Liver (tissue), 9 donors: ENCODE measurements around the gene CCR4. TPM values are rescaled to one million over a fixed set of nuclear protein-coding genes. Genes with fewer than 3 reads are reported as not detected.

Experiments
- DNase-seq: peaks from one replicate; pipeline ENCODE4 v3.0.0-alpha.2; 2017; ENCODE audit warnings: low spot score
- H3K27ac ChIP-seq, 2 donors: one replicate each; pipeline ENCODE4 v1.7.0; 2013; ENCODE audit warnings: inconsistent platforms in 2 of 2, low read length in 2 of 2, control low read depth in 1 of 2, low read depth in 1 of 2, mild to moderate bottlenecking in 1 of 2
- H3K27me3 ChIP-seq, 4 donors: one replicate each; pipeline versions ENCODE4 v1.6.1 to v1.7.0; 2013; ENCODE audit warnings: low read length in 3 of 4, inconsistent platforms in 1 of 4, mild to moderate bottlenecking in 1 of 4, moderate library complexity in 1 of 4; ENCODE audit not compliant: control insufficient read depth in 4 of 4, insufficient read depth in 4 of 4
- H3K36me3 ChIP-seq, 4 donors: one replicate each; pipeline versions ENCODE4 v1.6.1 to v1.7.0; 2013; ENCODE audit warnings: low read length in 3 of 4, mild to moderate bottlenecking in 3 of 4, low read depth in 1 of 4, moderate library complexity in 1 of 4; ENCODE audit not compliant: control insufficient read depth in 4 of 4, insufficient read depth in 3 of 4
- H3K4me1 ChIP-seq, 4 donors: one replicate each; pipeline versions ENCODE4 v1.6.1 to v1.7.0; 2013; ENCODE audit warnings: low read length in 3 of 4, mild to moderate bottlenecking in 3 of 4, moderate library complexity in 1 of 4; ENCODE audit not compliant: control insufficient read depth in 4 of 4, insufficient read depth in 4 of 4
- H3K4me3 ChIP-seq, 3 donors: one replicate each; pipeline versions ENCODE4 v1.6.1 to v1.7.0; 2013; ENCODE audit warnings: low read length in 3 of 3, control low read depth in 1 of 3, low read depth in 1 of 3, mild to moderate bottlenecking in 1 of 3
- H3K9ac ChIP-seq, 2 donors: one replicate each; pipeline ENCODE4 v1.7.0; 2013; ENCODE audit warnings: low read length in 2 of 2, mild to moderate bottlenecking in 2 of 2, moderate library complexity in 2 of 2, control low read depth in 1 of 2, low read depth in 1 of 2
- H3K9me3 ChIP-seq, 4 donors: one replicate each; pipeline versions ENCODE4 v1.6.1 to v1.7.0; 2013; ENCODE audit warnings: low read length in 3 of 4; ENCODE audit not compliant: control insufficient read depth in 4 of 4
- EGR1 ChIP-seq, 2 donors: IDR thresholded peaks; 2 replicates each; pipeline ENCODE4 v1.6.1; 2016 to 2018; ENCODE audit warnings: antibody characterized with exemption in 2 of 2, low read depth in 2 of 2
- FOXA1 ChIP-seq: IDR thresholded peaks from 2 replicates; pipeline ENCODE4 v1.6.1; 2016; ENCODE audit warnings: antibody characterized with exemption
- FOXA2 ChIP-seq: IDR thresholded peaks from 2 replicates; pipeline ENCODE4 v1.6.1; 2016; ENCODE audit warnings: antibody characterized with exemption
- HNF4A ChIP-seq, 2 donors: conservative IDR thresholded peaks; 2 replicates each; pipeline ENCODE4 v1.6.1; 2016; ENCODE audit warnings: antibody characterized with exemption in 2 of 2, mild to moderate bottlenecking in 2 of 2
- HNF4G ChIP-seq: IDR thresholded peaks from 2 replicates; pipeline ENCODE4 v1.6.1; 2016; ENCODE audit warnings: antibody characterized with exemption
- JUND ChIP-seq, 2 donors: IDR thresholded peaks; 2 replicates each; pipeline ENCODE4 v1.6.1; 2016; ENCODE audit warnings: antibody characterized with exemption in 2 of 2
- NR2F2 ChIP-seq: IDR thresholded peaks from 2 replicates; pipeline ENCODE4 v1.6.1; 2016; ENCODE audit warnings: antibody characterized with exemption
- RAD21 ChIP-seq, 2 donors: IDR thresholded peaks; 2 replicates each; pipeline ENCODE4 v1.6.1; 2016; ENCODE audit warnings: antibody characterized with exemption in 2 of 2, mild to moderate bottlenecking in 2 of 2
- RXRA ChIP-seq, 2 donors: IDR thresholded peaks; 2 replicates each; pipeline ENCODE4 v1.6.1; 2017 to 2018; ENCODE audit warnings: antibody characterized with exemption in 2 of 2, mild to moderate bottlenecking in 1 of 2
- SP1 ChIP-seq: IDR thresholded peaks from 2 replicates; pipeline ENCODE4 v1.6.1; 2018; ENCODE audit warnings: antibody characterized with exemption, mild to moderate bottlenecking
- WGBS: extraction: QIAGEN DNeasy Blood & Tissue Kit; methylation state at CpG from one replicate; pipeline ENCODE4 v1.1.7; 2013; 5-methylcytosine and 5-hydroxymethylcytosine counted together
- polyA plus RNA-seq, 2 donors: library from polyadenylated mRNA; stranded (reverse) in 1 of 2; unstranded in 1 of 2; fragments of 200-250 nt in 1 of 2; fragments of >200 nt in 1 of 2; fragmentation: Nextera tagmentation in 1 of 2; extraction: Ambion mirVana in 1 of 2; gene quantifications; one replicate each; pipeline versions ENCODE4 v1.2.1 to v1.2.3, GENCODE V29; 2013 to 2015
- total RNA-seq, 2 donors: library from RNA; depleted of rRNA; stranded (reverse); fragments of >200 nt; gene quantifications; one replicate each; pipeline ENCODE4 v1.2.3, GENCODE V29; 2014
- TF ChIP-seq, protein P1 (sequence below): IDR thresholded peaks from 2 replicates; pipeline ENCODE4 v1.6.1; 2016; ENCODE audit warnings: antibody characterized with exemption
- TF ChIP-seq, protein P2 (sequence below): fragments of 150-350 bp; IDR thresholded peaks from 2 replicates; pipeline ENCODE4 v1.5.1; 2017; ENCODE audit warnings: improper control_type of control experiment, low read depth, low read length; ENCODE audit not compliant: missing input control
- TF ChIP-seq, protein P3 (sequence below): IDR thresholded peaks from 2 replicates; pipeline ENCODE4 v1.6.1; 2016; ENCODE audit warnings: antibody characterized with exemption, mild to moderate bottlenecking
- TF ChIP-seq, protein P4 (sequence below): IDR thresholded peaks from 2 replicates; pipeline ENCODE4 v1.6.1; 2016; ENCODE audit warnings: antibody characterized with exemption
- donor health status: healthy.
- donor health status: healthy.
- donor health status: healthy.
- donor health status: healthy.
- donor health status: healthy.

CCR4 gene
- total and polyA plus RNA-seq, 4 donors = 0.07 to 1.0 (median 0.17) TPM

DNA sequence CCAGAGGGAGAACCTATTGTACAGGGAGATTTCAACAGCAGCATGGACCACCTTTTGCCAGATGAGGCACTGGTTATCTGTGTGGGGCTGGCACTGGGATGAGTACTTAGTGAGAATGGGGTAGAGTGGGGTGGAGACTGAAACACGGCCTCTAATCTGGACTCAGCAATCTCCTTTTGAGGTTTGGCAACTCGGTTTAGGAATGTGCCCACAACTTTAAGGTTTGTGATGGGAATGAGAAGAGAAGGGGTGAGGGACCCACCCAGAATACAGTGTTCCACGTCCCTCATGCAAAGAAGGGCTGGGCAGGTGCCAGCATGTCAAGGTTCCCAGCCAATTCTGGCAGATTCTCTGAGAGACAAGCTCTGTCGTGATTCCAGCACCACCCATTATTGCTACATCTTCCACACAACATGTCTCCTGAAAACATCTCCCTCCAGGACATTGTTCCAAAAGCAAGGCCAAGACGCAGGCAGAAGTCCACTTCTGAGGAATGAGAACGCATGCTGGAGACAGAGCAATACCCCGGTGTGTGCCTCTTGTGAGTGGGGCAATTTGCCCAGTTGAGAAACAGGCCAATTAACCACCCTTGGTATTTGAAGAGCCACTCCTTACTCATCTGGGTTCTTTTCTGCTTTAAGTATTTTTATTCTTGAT, 37.5 kb upstream of the CCR4 start:
- 66% methylated on average over 7 of the region's 7 CpGs for WGBS
- Histone ChIP-seq H3K9ac (no peak overlapping the region), H3K4me1 (no peaks in the 10 kb centered on the region), H3K36me3 (no peaks in the 10 kb centered on the region), H3K9me3 (peaks cover 0 to 5% (median 2%) of the 10 kb centered on the region in 4 donors), H3K4me3 (no peak overlapping the region), H3K27ac (no peak overlapping the region), H3K27me3 (no peaks in the 10 kb centered on the region)
- TF ChIP-seq NR2F2 = no peak
- TF ChIP-seq HNF4A (conservative IDR thresholded peaks at IDR 0.05) = no peak
- TF ChIP-seq, protein P1, sequence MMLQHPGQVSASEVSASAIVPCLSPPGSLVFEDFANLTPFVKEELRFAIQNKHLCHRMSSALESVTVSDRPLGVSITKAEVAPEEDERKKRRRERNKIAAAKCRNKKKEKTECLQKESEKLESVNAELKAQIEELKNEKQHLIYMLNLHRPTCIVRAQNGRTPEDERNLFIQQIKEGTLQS = no peak
- TF ChIP-seq FOXA2 = no peak
- TF ChIP-seq, protein P2, sequence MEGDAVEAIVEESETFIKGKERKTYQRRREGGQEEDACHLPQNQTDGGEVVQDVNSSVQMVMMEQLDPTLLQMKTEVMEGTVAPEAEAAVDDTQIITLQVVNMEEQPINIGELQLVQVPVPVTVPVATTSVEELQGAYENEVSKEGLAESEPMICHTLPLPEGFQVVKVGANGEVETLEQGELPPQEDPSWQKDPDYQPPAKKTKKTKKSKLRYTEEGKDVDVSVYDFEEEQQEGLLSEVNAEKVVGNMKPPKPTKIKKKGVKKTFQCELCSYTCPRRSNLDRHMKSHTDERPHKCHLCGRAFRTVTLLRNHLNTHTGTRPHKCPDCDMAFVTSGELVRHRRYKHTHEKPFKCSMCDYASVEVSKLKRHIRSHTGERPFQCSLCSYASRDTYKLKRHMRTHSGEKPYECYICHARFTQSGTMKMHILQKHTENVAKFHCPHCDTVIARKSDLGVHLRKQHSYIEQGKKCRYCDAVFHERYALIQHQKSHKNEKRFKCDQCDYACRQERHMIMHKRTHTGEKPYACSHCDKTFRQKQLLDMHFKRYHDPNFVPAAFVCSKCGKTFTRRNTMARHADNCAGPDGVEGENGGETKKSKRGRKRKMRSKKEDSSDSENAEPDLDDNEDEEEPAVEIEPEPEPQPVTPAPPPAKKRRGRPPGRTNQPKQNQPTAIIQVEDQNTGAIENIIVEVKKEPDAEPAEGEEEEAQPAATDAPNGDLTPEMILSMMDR = no peak
- TF ChIP-seq JUND (IDR thresholded peaks at IDR 0.05) = no peak
- no peak for TF ChIP-seq SP1
- TF ChIP-seq, protein P3, sequence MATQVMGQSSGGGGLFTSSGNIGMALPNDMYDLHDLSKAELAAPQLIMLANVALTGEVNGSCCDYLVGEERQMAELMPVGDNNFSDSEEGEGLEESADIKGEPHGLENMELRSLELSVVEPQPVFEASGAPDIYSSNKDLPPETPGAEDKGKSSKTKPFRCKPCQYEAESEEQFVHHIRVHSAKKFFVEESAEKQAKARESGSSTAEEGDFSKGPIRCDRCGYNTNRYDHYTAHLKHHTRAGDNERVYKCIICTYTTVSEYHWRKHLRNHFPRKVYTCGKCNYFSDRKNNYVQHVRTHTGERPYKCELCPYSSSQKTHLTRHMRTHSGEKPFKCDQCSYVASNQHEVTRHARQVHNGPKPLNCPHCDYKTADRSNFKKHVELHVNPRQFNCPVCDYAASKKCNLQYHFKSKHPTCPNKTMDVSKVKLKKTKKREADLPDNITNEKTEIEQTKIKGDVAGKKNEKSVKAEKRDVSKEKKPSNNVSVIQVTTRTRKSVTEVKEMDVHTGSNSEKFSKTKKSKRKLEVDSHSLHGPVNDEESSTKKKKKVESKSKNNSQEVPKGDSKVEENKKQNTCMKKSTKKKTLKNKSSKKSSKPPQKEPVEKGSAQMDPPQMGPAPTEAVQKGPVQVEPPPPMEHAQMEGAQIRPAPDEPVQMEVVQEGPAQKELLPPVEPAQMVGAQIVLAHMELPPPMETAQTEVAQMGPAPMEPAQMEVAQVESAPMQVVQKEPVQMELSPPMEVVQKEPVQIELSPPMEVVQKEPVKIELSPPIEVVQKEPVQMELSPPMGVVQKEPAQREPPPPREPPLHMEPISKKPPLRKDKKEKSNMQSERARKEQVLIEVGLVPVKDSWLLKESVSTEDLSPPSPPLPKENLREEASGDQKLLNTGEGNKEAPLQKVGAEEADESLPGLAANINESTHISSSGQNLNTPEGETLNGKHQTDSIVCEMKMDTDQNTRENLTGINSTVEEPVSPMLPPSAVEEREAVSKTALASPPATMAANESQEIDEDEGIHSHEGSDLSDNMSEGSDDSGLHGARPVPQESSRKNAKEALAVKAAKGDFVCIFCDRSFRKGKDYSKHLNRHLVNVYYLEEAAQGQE = no peak
- no peak for TF ChIP-seq RXRA (IDR thresholded peaks at IDR 0.05)
- TF ChIP-seq, protein P4, sequence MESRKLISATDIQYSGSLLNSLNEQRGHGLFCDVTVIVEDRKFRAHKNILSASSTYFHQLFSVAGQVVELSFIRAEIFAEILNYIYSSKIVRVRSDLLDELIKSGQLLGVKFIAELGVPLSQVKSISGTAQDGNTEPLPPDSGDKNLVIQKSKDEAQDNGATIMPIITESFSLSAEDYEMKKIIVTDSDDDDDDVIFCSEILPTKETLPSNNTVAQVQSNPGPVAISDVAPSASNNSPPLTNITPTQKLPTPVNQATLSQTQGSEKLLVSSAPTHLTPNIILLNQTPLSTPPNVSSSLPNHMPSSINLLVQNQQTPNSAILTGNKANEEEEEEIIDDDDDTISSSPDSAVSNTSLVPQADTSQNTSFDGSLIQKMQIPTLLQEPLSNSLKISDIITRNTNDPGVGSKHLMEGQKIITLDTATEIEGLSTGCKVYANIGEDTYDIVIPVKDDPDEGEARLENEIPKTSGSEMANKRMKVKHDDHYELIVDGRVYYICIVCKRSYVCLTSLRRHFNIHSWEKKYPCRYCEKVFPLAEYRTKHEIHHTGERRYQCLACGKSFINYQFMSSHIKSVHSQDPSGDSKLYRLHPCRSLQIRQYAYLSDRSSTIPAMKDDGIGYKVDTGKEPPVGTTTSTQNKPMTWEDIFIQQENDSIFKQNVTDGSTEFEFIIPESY = no peak
- TF ChIP-seq RAD21 (IDR thresholded peaks at IDR 0.05) = no peak
- no peak for TF ChIP-seq FOXA1
- no peak for DNase-seq

DNA sequence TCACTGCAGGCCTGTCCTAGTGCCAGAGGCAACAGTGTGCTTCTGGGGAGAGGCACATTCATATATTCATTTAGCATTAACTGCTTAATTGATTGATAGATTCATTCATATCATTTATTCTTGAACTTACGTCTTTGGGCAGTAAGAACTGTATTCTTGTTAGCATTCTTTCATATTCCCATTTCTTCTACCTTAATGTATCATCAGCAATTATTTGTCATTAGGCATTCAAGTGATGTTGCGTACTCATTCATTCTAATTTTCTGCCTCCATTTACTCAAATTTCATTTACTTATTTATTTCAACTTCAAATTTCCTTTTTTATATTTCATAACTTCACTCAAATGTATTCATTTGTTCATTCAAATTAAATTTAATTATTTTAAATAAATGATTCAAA, 31.5 kb upstream of the CCR4 start:
- H3K4me1 ChIP-seq = no peaks in the 10 kb centered on the region
- H3K9ac ChIP-seq = no peak overlapping the region
- no peaks in the 10 kb centered on the region for H3K27me3 ChIP-seq
- H3K36me3 ChIP-seq = no peaks in the 10 kb centered on the region
- 87% methylated on average over 2 of the region's 2 CpGs for WGBS
- peaks cover 0 to 5% (median 2%) of the 10 kb centered on the region in 4 donors for H3K9me3 ChIP-seq
- no peak overlapping the region for H3K4me3 ChIP-seq
- DNase-seq = no peak
- no peak overlapping the region for H3K27ac ChIP-seq
- no peak for TF ChIP-seq HNF4A (conservative IDR thresholded peaks at IDR 0.05)
- TF ChIP-seq, protein P3 = no peak
- TF ChIP-seq HNF4G = no peak
- TF ChIP-seq, protein P2 = no peak
- TF ChIP-seq EGR1 (IDR thresholded peaks at IDR 0.05; ENCODE audit: low read depth in 2 of 2) = no peak
- no peak for TF ChIP-seq RAD21 (IDR thresholded peaks at IDR 0.05)
- no peak for TF ChIP-seq RXRA (IDR thresholded peaks at IDR 0.05)
- TF ChIP-seq FOXA1 = no peak
- TF ChIP-seq, protein P4 = no peak
